OCI-LY1 (cell line): Measurements from ENCODE around the gene ZNF80.

ENCODE experiments used
- H2AFZ ChIP-seq: fragments of 200-600 bp; sonication (generic), shearing (Covaris generic); 2 replicates; pipeline ENCODE4 v1.6.0; 2014; ENCODE audit warnings: antibody characterized with exemption, mild to moderate bottlenecking, low read length
- H3F3A ChIP-seq: fragments of 200-600 bp; sonication (generic), shearing (Covaris generic); 2 replicates; pipeline ENCODE4 v1.6.0; 2014; ENCODE audit warnings: mild to moderate bottlenecking, antibody characterized with exemption, low read length, moderate library complexity; ENCODE audit not compliant: insufficient read depth
- H3K27ac ChIP-seq: fragments of 200-600 bp; sonication (generic); 2 replicates; pipeline ENCODE4 v1.5.1; 2014; ENCODE audit warnings: low read length, mixed run types, mild to moderate bottlenecking, low read depth; ENCODE audit not compliant: poor library complexity, severe bottlenecking
- H3K27me3 ChIP-seq: fragments of 200-600 bp; sonication (generic); 2 replicates; pipeline ENCODE4 v1.6.0; 2014; ENCODE audit warnings: antibody characterized with exemption, mild to moderate bottlenecking, low read length, moderate library complexity; ENCODE audit not compliant: insufficient read depth
- H3K36me3 ChIP-seq: fragments of 200-600 bp; sonication (generic); 2 replicates; pipeline ENCODE4 v1.6.1; 2014; ENCODE audit warnings: mild to moderate bottlenecking, antibody characterized with exemption, low read length, moderate library complexity, mixed read lengths; ENCODE audit not compliant: insufficient read depth
- H3K4me1 ChIP-seq: fragments of 200-600 bp; sonication (generic); 2 replicates; pipeline ENCODE4 v1.5.1; 2014; ENCODE audit warnings: mild to moderate bottlenecking, low read length, moderate library complexity; ENCODE audit not compliant: insufficient read depth, severe bottlenecking
- H3K4me2 ChIP-seq: fragments of 200-600 bp; sonication (generic), shearing (Covaris generic); 2 replicates; pipeline ENCODE4 v1.6.1; 2014; ENCODE audit warnings: low read length
- H3K4me3 ChIP-seq: fragments of 200-600 bp; sonication (generic); 2 replicates; pipeline ENCODE4 v1.5.1; 2014; ENCODE audit warnings: low read length, low read depth, mild to moderate bottlenecking, mixed read lengths; ENCODE audit not compliant: poor library complexity, severe bottlenecking
- H3K79me2 ChIP-seq: fragments of 200-600 bp; shearing (Covaris generic); 2 replicates; pipeline ENCODE4 v1.6.1; 2016; ENCODE audit warnings: mixed run types, low read length, mixed read lengths; ENCODE audit not compliant: insufficient read depth
- H3K9ac ChIP-seq: fragments of 200-600 bp; sonication (generic), shearing (Covaris generic); 2 replicates; pipeline ENCODE4 v1.6.1; 2014; ENCODE audit warnings: mild to moderate bottlenecking, low read length, mixed read lengths
- H3K9me2 ChIP-seq: fragments of 200-600 bp; sonication (generic), shearing (Covaris generic); 2 replicates; pipeline ENCODE4 v1.6.1; 2014; ENCODE audit warnings: low read depth, mild to moderate bottlenecking, low read length, mixed read lengths
- H3K9me3 ChIP-seq: fragments of 200-600 bp; shearing (Covaris generic); 2 replicates; pipeline ENCODE4 v1.6.1; 2014; ENCODE audit warnings: low read length, mixed read lengths
- H4K20me1 ChIP-seq: fragments of 200-600 bp; sonication (generic), shearing (Covaris generic); 2 replicates; pipeline ENCODE4 v1.6.0; 2016; ENCODE audit warnings: mild to moderate bottlenecking, low read length; ENCODE audit not compliant: insufficient read depth
- EZH2 ChIP-seq: fragments of 200-600 bp; sonication (generic), shearing (Covaris generic); IDR thresholded peaks from 2 replicates; pipeline ENCODE4 v1.8.0; 2017; ENCODE audit warnings: borderline replicate concordance, mixed run types, mild to moderate bottlenecking, antibody characterized with exemption, low read length, moderate library complexity, mixed read lengths
- TF ChIP-seq, protein P1 (sequence below): fragments of 200-600 bp; sonication (generic), shearing (Covaris generic); IDR thresholded peaks from 2 replicates; pipeline ENCODE4 v1.5.1; 2017; ENCODE audit warnings: mild to moderate bottlenecking, antibody characterized with exemption, low read length, moderate library complexity, mixed read lengths

Gene ZNF80

DNA sequence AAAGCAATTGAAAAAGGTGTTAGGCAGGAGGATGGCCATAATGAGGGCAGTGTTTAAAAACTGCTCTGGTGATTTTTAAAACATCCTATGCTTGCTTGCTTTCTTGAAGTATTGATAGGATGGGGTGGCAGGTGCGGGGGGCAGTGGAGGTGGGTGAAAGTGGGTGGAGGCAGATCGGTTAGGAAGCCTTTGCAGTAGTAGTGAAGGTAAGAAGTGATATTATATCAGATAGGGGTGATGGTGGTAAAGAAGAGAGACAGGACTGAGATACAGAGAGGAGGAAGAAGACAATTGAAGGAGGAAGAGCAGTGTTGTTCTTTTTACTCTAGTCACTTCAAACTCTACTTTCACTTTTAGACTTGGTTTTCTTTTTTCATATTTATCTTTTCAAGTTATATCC lies 11.1 kb downstream of the ZNF80 start:
- TF ChIP-seq EZH2 = no peak
- TF ChIP-seq, protein P1, sequence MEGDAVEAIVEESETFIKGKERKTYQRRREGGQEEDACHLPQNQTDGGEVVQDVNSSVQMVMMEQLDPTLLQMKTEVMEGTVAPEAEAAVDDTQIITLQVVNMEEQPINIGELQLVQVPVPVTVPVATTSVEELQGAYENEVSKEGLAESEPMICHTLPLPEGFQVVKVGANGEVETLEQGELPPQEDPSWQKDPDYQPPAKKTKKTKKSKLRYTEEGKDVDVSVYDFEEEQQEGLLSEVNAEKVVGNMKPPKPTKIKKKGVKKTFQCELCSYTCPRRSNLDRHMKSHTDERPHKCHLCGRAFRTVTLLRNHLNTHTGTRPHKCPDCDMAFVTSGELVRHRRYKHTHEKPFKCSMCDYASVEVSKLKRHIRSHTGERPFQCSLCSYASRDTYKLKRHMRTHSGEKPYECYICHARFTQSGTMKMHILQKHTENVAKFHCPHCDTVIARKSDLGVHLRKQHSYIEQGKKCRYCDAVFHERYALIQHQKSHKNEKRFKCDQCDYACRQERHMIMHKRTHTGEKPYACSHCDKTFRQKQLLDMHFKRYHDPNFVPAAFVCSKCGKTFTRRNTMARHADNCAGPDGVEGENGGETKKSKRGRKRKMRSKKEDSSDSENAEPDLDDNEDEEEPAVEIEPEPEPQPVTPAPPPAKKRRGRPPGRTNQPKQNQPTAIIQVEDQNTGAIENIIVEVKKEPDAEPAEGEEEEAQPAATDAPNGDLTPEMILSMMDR = no peak
- H3K27me3 ChIP-seq = no peaks in the 10 kb centered on the region

DNA sequence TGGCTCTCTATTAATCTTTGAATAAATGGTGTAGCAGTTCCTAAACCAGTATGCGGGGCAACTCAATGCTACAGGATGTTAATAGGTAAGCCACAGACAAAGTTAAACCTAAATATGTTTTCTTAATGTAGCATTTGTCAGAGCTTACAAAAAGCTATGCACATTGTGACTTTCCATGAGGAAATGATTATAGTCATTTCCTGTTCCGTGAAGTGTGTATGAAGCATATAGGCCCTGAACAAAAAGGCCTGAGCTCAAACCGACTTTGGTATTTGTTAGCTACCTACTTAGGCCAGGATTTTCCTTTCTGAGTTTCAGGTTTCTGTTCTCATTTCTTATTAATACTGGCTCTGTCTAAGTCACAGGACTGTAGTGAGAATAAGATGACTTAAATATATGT lies 14.2 kb downstream of the ZNF80 start:
- H4K20me1 ChIP-seq = no peaks in the 10 kb centered on the region
- H3K27me3 ChIP-seq = no peaks in the 10 kb centered on the region
- TF ChIP-seq, protein P1 = no peak
- TF ChIP-seq EZH2 = no peak
- no peaks in the 10 kb centered on the region for H3K9me2 ChIP-seq
- no peaks in the 10 kb centered on the region for H3K79me2 ChIP-seq
- H3K9ac ChIP-seq = no peak overlapping the region
- no peak overlapping the region for H2AFZ ChIP-seq
- no peak overlapping the region for H3K4me3 ChIP-seq
- H3K36me3 ChIP-seq = peaks cover 18% of the 10 kb centered on the region; the same call in 1 of the 2 replicates
- H3K4me2 ChIP-seq = no peak overlapping the region
- peaks cover 12% of the 10 kb centered on the region for H3K9me3 ChIP-seq
- peaks cover 45% of the 10 kb centered on the region for H3K4me1 ChIP-seq
- H3F3A ChIP-seq = no peaks in the 10 kb centered on the region
- peak overlapping the region; percentile 56 for H3K27ac ChIP-seq

More for the DNA sequence above, 11.1 kb downstream of the ZNF80 start:
- Histone ChIP-seq H4K20me1 (no peaks in the 10 kb centered on the region), H3K79me2 (no peaks in the 10 kb centered on the region), H3K9ac (no peak overlapping the region), H2AFZ (peak overlapping the region; percentile 19; the same call in 1 of the 2 replicates), H3K4me1 (peaks cover 23% of the 10 kb centered on the region), H3K4me3 (no peak overlapping the region), H3K36me3 (peaks cover 18% of the 10 kb centered on the region; the same call in 1 of the 2 replicates), H3K9me2 (no peaks in the 10 kb centered on the region), H3F3A (no peaks in the 10 kb centered on the region), H3K27ac (no peak overlapping the region), H3K9me3 (peaks cover 12% of the 10 kb centered on the region), H3K4me2 (peak overlapping the region; percentile 4; the same call in 1 of the 2 replicates)

DNA sequence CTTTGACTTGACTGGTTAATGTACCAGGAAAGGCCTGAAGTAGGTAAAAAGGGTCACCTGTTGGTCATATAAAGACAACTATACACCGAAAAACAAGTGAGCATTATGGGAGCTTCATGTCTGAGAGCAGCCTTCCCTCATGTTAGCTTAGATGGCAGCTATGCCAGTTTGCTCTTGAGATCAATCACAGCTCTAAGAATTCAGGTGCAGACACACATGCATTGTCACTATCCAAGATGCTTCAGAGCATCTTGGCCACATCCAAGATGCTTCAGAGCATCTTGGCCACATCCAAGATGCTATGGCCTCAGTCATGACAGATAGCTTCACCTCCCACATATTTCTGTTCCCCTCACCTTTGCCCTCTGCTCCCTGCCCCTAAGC lies 15.5 kb downstream of the ZNF80 start:
- Histone ChIP-seq H3F3A (no peaks in the 10 kb centered on the region), H2AFZ (no peak overlapping the region), H4K20me1 (no peaks in the 10 kb centered on the region), H3K9me3 (peaks cover 12% of the 10 kb centered on the region), H3K4me3 (no peak overlapping the region), H3K36me3 (peaks cover 18% of the 10 kb centered on the region; the same call in 1 of the 2 replicates), H3K27me3 (no peaks in the 10 kb centered on the region), H3K9me2 (no peaks in the 10 kb centered on the region), H3K27ac (no peak overlapping the region), H3K79me2 (no peaks in the 10 kb centered on the region), H3K4me2 (no peak overlapping the region), H3K4me1 (peaks cover 58% of the 10 kb centered on the region), H3K9ac (no peak overlapping the region)
- TF ChIP-seq EZH2 = no peak
- TF ChIP-seq, protein P1 = no peak
